ENCODE results near the gene AARS2. TPM values are rescaled to one million over a fixed set of nuclear protein-coding genes. Genes with fewer than 3 reads are reported as not detected.
"Not testable (repeated sequence)": the region's sequence is repeated elsewhere in the genome, so short reads cannot be mapped to it uniquely, and the experiment has no call there.

The AARS2 gene
- total RNA-seq, 1 donor from 2014 or later = 28.6 TPM

- DNase-seq (ENCODE audit: low spot score) = no peak
These were observed 16.7 kb upstream of the AARS2 start for GRCh38 chr6:44329858-44330257.

- not testable (repeated sequence) for DNase-seq (ENCODE audit: low spot score)
These were observed 15.1 kb upstream of the AARS2 start for GRCh38 chr6:44328203-44328602.

GRCh38 chr6:44327760-44328159, 14.6 kb upstream of the AARS2 start:
- no peak for DNase-seq (ENCODE audit: low spot score)

GRCh38 chr6:44327096-44327495, 13.9 kb upstream of the AARS2 start:
- DNase-seq (ENCODE audit: low spot score) = no peak

- DNase-seq (ENCODE audit: low spot score) = no peak
These were observed 8.1 kb upstream of the AARS2 start for GRCh38 chr6:44321210-44321609.

- not testable (repeated sequence) for DNase-seq (ENCODE audit: low spot score)
These were observed 4.0 kb upstream of the AARS2 start for GRCh38 chr6:44317136-44317631.

- DNase-seq (ENCODE audit: low spot score) = no peak
These were observed 3.3 kb upstream of the AARS2 start for GRCh38 chr6:44316481-44316880.

- no peak for DNase-seq (ENCODE audit: low spot score)
These were observed 2.8 kb upstream of the AARS2 start for GRCh38 chr6:44315951-44316350.

GRCh38 chr6:44315516-44315915, 2.4 kb upstream of the AARS2 start:
- DNase-seq (ENCODE audit: low spot score) = no peak

- DNase-seq (ENCODE audit: low spot score) = not testable (repeated sequence)
These were observed 1.5 kb upstream of the AARS2 start for GRCh38 chr6:44314657-44315056.

GRCh38 chr6:44311767-44312166, 1.4 kb downstream of the AARS2 start:
- no peak for DNase-seq (ENCODE audit: low spot score)

- DNase-seq (ENCODE audit: low spot score) = no peak
These were observed 1.8 kb downstream of the AARS2 start for GRCh38 chr6:44311304-44311703.

GRCh38 chr6:44310241-44310640, 2.9 kb downstream of the AARS2 start:
- no peak for DNase-seq (ENCODE audit: low spot score)

- no peak for DNase-seq (ENCODE audit: low spot score)
These were observed 3.5 kb downstream of the AARS2 start for GRCh38 chr6:44309631-44310030.

GRCh38 chr6:44309092-44309491, 4.1 kb downstream of the AARS2 start:
- DNase-seq (ENCODE audit: low spot score) = no peak

GRCh38 chr6:44307217-44307616, 5.9 kb downstream of the AARS2 start:
- no peak for DNase-seq (ENCODE audit: low spot score)

GRCh38 chr6:44306710-44307109, 6.4 kb downstream of the AARS2 start:
- DNase-seq (ENCODE audit: low spot score) = no peak

GRCh38 chr6:44305200-44305725, 7.9 kb downstream of the AARS2 start:
- DNase-seq (ENCODE audit: low spot score) = no peak

- DNase-seq (ENCODE audit: low spot score) = no peak
These were observed 8.6 kb downstream of the AARS2 start for GRCh38 chr6:44304282-44305199.

GRCh38 chr6:44303842-44304241, 9.3 kb downstream of the AARS2 start:
- no peak for DNase-seq (ENCODE audit: low spot score)

- DNase-seq (ENCODE audit: low spot score) = no peak
These were observed 10.3 kb downstream of the AARS2 start for GRCh38 chr6:44302856-44303255.

GRCh38 chr6:44301782-44302564, 11.2 kb downstream of the AARS2 start:
- DNase-seq (ENCODE audit: low spot score) = no peak

Data from mucosa of gallbladder (tissue), 1 donor.